Islet of Langerhans (tissue), 1 donor: ENCODE results near the gene OR2T11.
A peak's percentile ranks its signal among the peaks of the same experiment; 100 is the strongest.
"Not testable (repeated sequence)": the region's sequence is repeated elsewhere in the genome, so short reads cannot be mapped to it uniquely, and the experiment has no call there.

ENCODE experiments used
- FAIRE-seq: peaks from one replicate; lab custom pipeline; 2011; peaks lifted over from hg19 to GRCh38; lab: Jason Lieb, UNC

Gene OR2T11, protein sequence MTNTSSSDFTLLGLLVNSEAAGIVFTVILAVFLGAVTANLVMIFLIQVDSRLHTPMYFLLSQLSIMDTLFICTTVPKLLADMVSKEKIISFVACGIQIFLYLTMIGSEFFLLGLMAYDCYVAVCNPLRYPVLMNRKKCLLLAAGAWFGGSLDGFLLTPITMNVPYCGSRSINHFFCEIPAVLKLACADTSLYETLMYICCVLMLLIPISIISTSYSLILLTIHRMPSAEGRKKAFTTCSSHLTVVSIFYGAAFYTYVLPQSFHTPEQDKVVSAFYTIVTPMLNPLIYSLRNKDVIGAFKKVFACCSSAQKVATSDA

DNA sequence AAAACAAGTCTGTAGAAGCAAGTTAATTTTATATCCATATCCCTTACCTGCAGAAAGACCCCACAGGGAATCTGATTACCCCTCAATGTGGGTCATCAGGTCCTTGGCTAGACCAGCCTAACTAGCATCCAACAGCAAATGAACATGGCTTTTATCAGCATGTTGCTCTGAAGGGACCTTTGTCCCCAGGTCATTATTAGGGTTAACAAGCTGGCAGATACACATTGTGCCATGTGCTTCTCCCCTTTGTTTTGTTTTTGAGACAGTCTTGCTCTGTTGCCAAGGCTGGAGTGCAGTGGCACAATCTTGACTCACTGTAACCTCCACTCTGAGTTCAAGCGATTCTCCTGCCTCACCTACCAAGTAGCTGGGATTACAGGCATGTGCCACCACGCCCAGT, at the start of gene OR2T11:
OR2T11 (minus strand) TSS at position 101 of the 400 bp plus-strand sequence. CDS start 7,963 bp downstream, outside the sequence.
- not testable (repeated sequence) for FAIRE-seq

DNA sequence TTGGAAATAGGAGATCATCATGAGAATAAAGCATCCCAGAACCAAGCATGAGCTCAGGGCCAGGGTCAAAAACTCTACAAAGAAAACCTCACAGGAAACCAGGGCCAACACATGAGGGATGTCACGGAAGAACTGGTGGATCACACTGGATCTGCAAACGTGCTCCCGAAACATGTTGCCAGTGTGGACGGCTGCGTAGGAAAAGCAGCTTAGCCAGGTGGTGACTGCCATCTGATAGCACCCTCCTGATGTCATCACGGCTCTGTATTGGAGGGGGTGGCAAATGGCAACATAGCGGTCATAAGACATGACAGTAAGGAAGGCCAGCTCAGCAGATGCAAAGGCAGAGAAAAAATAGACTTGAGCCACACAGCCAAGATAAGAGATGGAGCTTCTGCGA, 46.8 kb upstream of the OR2T11 start:
- no peak for FAIRE-seq

DNA sequence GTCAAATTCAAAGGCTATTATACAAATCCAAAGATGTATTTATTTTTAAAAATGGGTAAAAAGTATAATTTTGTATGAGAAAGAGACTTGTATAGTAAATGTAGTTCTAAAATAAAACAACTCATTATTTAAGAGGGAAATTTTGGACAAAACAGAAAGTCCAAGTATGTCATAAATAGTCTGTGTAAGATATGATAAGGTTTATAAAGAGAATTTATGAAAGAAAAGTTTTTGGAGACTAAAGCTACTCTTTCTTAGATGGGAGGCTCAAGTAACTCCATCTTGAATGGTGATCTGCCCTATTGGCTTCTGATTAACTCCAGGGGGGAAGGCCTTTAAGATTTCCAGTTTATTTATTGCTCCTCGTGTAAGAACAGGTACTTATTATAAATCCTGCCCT, 35.1 kb upstream of the OR2T11 start:
- FAIRE-seq: no peak

DNA sequence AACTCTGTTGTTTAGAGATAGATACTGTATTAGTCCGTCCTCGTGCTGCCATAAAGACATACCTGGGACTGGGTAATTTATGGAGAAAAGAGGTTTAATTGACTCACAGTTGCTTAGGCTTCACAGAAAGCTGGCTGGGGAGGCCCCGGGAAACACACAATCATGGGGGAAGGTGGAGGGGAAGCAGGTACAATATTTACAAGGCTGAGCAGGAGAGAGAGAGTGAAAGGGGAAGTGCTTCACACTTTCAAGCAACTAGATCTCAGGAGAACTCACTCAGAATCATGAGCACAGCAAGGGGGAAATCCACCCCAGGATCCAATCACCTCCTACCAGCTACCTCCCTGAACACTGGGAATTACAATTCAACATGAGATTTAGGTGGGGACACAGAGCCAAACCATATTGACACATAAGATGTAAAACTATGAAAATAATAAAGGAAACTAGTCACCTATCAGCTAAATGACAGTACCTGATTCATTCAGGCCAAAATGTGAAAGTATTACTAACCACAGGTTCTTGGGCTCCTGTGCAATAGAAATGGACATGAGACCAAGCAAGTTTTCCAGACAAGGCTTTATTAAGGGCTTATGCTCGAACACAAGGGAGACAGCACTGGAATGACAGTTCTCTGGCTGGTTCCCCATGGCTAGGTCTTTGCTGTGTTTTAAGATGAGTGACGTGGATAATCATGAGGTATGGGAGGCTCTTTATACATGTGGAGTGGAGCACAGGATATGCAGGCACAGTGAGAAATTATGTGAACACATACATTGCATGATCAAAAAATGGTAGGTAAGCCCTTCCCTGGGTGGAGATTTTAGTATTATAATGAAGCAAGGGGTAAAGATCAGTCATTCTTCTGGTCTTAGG, 28.8 kb upstream of the OR2T11 start:
- FAIRE-seq: not testable (repeated sequence)

DNA sequence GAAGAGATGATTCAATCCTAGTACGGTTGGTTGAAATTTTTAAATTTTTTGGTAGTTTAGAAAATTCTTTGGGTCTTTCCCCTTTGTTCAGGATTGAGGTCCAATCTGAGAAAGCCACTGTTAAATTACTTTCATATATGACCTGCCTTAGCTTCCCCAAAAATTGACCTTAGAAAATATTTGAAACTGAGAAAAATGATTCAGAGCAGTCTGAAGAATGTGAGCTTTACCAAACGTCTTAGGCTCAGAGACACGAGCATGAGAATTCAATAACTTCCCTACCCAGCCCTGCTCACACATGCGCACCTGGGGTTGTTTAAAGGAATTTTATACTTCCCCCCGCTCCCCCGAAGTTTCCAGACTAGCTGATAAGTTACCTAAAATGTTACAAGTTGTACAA, 21.9 kb upstream of the OR2T11 start:
- FAIRE-seq: not testable (repeated sequence)

DNA sequence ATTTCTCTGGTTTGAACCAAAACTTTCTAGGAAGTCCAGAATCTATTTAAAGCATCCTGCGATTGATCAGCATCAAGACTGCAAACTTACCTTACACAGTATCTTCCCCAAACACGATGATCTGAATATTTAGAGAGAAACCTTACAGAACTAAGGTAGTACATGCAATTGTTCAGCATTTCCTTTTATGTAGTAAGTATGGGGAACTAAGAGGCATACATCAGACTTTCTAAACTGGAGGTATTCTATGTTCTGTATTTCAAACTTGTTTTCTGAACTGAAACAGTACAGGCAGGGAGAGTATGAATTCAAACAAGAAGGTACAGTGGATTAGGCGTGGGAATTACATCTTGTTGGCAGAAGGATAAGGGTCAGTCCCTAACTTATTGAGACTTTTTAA, 20.5 kb upstream of the OR2T11 start, which contains the start of gene OR2T27:
OR2T27 (minus strand) TSS at position 175 of the 400 bp plus-strand sequence. CDS start 4,644 bp downstream, outside the sequence.
- FAIRE-seq: not testable (repeated sequence)

DNA sequence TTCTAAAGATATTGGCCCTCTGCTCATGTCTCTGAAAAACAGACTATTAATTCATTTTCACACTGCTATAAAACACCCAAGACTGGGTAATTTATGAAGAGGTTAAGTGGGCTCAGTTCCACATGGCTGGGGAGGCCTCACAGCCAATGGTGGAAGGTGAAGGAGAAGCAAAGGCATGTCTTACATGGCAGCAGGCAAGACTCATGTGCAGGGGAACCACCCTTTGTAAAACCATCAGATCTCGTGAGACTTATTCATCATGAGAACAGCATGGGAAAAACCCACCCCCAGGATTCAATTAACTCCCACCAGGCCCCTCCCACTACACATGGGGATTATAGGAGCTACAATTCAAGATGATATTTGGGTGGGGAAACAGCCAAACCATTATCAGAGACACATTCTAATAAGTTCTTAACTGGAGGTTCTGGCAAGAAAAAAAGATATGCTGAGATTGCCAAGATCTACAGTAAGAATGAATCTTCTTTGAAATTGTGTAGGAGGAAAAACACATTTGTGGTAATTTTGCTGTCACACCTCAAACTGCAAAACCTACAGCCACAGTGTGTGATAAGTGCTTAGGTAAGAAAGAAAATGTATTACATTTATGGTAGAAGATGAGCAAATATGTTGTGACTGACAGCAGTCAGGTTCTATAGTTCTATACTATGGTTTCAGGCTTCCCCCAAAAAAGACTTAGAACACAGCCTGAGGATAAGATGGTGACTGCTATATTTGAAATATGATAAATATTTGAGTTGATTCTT, 14.1 kb upstream of the OR2T11 start:
- FAIRE-seq: not testable (repeated sequence)

DNA sequence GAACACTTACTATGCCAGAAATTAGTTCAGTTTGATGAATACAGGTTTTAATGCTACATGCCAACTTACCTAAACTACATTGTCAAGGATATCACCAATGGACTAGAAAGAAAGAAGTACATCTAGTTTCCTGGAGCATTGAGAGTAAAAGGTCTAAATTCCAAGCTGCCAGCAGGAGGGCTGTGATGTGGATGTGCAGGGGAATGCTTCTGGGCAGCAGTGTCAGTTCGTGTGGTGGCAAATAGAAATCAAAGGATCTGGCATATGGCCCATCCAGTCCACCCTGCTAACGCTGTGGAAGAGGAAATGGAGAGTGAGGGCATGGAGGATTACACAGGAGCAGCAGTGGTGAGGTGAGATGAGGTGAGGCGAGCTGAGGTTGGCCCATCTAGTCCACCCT, 10.3 kb upstream of the OR2T11 start, which contains the start of gene OR2T35:
OR2T35 (minus strand) TSS at position 101 of the 400 bp plus-strand sequence. CDS start 6,020 bp downstream, outside the sequence.
- not testable (repeated sequence) for FAIRE-seq

DNA sequence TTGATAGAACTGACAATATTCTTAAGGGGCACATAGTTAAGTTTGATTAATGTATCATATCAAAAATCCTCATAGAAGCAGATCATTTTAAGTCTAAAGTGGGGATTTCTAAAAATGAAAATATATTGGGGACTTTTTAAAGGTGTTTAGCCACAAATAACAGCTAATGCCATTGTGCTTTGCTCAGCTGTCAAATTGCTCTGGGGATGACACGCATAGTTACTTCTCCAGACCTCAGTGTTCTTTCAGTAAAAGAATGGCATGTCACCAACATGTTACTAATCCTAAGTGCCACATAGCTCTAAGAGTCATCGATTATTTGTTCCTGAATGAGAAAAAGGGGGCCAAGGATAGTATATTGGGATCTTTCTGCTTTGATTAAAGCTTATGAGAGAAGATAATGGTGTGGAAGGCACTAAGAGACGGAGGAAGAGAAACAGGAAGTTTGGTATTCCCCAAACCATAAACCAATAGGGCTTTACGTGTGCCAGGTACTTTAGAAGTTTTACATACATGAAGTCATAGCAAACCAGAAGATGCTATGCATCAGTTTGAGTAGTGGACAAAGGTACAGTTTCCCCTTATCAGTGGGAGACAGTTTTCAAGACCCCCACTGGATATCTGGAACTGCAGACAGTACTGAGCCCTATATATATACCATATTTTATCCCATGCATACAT, 8.2 kb upstream of the OR2T11 start:
- FAIRE-seq: not testable (repeated sequence)

DNA sequence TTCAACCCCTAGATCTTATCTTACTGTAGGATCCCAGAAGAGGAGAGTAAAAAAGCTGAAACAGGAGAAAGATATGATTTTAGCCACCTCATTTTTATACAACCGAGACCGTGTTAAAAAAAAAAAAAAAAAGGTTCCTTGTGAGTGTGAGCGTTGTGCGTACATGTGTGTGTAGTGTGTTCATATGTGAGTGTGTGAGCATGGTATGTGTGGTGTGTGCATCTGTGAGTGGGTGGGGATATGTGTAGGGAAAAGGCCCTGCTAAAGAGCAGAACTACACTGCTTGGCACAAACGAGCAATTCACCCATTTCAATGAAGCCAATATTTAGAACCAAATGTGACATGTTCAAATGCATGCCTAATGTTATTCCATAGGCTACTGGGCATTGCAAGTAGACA, 6.7 kb upstream of the OR2T11 start:
- not testable (repeated sequence) for FAIRE-seq

DNA sequence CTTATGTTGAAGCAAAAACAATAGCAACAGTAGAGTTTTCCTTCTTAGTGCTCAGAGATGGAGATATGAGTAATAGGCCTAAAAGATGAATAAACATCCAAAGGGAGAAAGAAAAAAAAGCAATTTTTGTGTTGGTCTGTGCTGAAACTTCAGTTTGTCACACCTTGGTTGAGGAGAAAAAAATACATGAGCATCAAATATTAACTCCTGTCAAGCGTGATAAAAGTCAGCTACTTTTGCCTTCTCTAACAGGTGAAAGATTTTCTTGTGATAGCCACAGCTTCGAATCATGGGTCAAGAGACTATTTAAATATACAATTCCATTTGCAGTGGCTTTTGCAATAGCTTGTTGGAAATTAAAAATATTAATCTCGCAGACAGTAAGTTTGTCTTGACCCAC, 6.0 kb upstream of the OR2T11 start:
- not testable (repeated sequence) for FAIRE-seq

DNA sequence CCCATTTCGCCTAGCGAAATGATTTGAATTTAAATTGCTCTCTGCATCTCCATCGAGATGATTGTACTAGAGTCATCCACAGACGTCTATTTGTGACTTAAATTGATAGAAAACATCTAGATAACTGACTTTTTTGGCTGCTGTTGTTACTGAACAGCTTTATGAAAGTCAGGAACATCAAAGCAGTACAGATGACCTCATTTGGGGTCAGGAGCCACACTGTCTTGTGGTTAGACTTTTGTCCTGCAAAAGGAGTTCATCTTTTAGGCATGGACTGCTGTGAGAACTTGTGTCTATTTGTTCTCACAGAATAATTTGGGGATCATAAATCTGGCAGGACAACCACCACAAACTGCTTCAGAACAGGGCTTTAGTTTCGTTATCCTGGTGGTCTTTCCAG, 4.8 kb upstream of the OR2T11 start:
- FAIRE-seq: not testable (repeated sequence)

DNA sequence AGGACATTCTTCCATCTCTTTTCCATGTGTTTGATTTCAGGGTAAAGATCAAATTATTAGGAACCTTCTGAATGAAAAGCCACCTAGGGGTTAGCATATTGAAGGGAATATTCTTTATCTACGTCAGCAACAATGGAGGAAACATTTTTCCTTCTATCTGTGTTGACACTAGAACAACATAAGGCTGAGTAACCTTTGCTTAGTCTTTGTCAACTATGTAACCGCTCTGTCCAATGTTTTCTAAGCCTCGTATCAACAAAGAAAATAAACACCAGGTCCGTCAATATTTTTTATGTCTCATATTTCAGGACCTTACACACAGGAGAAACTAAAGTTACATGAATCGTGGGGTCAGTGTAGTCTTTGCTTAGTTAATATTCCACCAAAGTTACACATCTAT, 1.7 kb upstream of the OR2T11 start:
- not testable (repeated sequence) for FAIRE-seq

DNA sequence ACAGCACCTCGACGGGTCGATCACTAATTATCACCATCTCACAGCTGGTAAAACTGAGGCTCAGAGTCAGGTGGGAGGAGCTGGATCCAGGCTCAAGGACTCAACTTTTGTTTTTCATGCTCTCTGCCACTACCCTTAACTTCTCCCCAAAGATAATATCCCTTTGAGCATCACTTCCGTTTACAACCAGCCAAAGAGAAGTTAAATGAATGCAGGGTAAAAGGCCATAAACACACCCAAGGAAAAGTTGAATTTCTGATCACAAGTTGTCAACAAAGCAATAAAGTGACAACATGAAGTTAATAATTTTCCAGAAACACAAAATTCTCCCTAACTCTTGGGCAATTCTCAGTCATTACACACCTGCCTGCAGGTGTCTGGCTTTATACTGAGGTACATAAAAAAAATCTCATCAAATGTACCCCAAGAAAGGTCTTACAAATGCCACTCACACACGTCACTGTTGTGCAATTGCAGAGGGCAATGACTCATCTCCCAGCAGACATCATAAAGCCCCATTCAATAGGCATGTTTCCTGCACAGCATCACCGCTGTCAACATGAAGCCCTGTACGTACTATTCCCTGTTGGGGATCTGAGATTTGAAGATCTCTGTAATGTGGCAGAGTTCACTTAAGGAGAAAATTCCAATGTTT, 3.4 kb downstream of the OR2T11 start:
- no peak for FAIRE-seq

DNA sequence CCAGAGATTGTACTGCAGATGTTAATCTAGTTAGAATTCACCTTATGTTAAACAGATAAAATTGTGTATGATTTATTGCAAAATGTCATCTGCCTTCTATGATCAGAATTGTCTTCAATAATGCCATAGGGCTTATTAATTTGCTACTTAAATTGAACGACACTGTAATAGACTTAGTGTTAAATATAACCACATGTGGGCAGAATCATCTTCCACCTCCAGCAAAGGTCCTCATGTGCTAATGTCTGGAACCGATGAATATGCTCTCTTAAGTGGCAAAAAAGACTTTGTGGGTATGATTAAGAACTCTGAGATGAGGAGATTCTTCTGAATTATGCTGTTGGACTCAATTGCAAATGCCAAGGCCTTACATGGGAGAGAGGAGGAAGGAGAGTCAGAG, 4.3 kb downstream of the OR2T11 start:
- no peak for FAIRE-seq

DNA sequence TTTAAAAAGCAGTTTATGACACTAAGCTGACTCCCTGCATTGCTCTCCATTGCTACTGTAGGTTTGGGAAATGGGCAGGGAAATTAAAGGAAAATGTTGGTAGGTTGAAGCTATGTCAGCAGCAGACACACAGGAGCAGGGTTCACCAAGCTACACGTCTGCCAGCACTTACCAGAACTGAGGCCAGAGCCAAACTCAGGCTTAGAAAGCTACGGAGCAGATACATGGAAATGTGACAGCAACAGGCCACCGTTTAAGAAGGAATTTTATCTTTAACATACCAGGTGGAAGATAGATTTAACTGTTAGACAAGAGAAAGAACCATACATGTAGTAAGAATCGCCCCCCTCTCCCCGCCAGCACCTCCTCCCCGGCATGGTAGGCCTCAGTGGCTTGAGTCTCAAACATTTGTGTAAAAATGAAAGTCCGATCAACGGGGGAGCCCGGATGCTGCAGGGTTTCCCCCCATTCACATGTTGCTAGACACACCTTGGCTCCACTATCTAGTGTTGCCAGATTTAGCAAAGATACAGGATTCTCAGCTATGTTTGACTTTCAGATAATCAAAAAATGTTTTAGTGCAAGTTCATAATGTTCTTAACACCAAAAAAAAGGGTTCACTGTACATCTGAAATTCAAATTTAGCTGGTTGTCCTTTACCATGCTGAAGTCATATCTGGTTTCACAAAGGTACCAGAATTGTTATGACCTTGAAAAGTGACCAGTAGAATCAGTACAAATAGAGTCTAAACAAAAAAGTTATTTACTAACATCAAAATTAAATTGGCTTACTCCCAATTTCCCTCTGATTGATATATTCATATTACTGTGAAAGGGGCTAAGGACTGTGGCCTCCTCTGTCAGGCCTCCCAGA, 6.7 kb downstream of the OR2T11 start:
- FAIRE-seq: no peak

DNA sequence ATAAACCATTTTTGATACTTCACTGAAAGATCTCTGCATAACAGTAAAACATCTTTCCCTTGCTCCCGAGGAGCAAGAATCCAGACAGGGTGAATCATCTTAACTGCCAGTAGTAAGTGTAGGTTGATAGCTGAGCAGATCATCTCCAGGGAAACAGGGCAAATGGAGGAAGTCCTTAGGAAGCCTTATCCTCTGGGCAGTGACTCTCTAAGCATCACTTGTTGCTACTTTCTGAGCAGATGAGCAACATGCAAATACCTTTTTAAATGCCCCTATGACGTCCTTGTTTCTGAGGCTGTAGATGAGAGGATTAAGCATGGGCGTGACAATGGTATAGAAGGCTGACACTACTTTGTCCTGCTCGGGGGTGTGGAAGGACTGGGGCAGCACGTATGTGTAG, 8.9 kb downstream of the OR2T11 start:
- FAIRE-seq: no peak

DNA sequence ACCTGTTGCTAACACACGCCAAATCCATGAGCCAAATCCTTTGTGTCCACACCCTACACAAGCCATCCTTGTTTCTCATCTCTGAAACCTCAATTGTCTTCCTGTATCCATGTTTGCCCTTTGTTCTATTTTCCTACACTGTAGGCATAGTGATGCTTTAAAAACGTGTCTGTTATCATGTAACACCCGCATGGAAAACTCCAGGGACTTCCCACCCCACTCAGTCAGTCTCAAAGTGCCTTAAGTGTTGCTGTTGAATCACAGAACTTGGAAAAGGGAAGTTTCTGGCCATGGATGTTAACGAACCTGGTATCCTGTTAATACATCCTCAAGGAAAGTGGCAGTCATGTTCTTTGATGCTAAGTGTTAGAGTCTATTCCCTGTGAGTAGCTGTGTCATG, 9.7 kb downstream of the OR2T11 start:
- no peak for FAIRE-seq

DNA sequence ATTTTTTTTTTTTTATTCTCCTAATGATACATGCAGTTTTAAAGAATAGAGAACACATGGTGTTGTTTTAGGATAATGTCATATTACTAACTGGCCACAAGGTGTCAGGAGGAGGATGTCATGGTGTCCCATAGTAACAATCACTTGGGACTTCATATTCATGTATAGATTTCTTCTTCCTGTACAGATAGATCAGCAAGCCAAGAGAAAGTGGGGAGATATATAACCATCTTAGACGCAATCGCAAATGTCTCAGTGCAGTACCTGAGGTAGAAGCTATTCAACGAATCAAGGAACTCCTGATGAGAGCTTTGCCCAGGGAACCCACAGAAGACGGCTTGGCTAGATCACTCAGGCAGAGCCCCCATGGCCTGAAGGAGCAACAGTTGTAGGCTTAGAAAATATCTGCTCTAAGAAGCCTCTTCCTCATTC, 12.3 kb downstream of the OR2T11 start:
- peak; percentile 27 for FAIRE-seq

DNA sequence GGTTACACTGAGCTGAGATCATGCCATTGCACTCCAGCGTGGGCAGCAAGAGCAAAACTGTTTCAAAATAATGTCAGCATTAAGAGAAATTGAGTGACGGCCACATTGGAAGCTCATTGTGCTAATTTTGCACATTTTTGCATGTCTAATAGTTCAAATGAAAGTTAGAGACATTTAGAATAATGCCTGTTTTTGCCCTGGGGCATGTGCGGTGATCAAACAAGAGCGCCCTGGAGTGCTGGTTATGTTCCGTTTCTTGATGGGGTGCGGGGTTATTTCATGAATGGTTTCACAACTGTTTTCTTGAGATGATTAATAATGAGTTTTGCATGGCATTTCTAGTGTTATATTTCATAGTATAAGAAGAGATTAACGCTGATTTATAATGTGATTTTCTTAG, 13.1 kb downstream of the OR2T11 start:
- no peak for FAIRE-seq
